ENCODE data around the gene SH3BP5L.

GRCh38 chr1:248847956-248848561 lies 22.3 kb upstream of the SH3BP5L start:
- no peak for TF ChIP-seq CTCF (IDR thresholded peaks at IDR 0.05)
- TF ChIP-seq EP300 (IDR thresholded peaks at IDR 0.05) = no peak
- no peak for TF ChIP-seq POLR2A (IDR thresholded peaks at IDR 0.05)
